ENCODE data around the gene PAX5.
"Not testable (repeated sequence)": the region's sequence is repeated elsewhere in the genome, so short reads cannot be mapped to it uniquely, and the experiment has no call there.

PAX5 gene

DNA sequence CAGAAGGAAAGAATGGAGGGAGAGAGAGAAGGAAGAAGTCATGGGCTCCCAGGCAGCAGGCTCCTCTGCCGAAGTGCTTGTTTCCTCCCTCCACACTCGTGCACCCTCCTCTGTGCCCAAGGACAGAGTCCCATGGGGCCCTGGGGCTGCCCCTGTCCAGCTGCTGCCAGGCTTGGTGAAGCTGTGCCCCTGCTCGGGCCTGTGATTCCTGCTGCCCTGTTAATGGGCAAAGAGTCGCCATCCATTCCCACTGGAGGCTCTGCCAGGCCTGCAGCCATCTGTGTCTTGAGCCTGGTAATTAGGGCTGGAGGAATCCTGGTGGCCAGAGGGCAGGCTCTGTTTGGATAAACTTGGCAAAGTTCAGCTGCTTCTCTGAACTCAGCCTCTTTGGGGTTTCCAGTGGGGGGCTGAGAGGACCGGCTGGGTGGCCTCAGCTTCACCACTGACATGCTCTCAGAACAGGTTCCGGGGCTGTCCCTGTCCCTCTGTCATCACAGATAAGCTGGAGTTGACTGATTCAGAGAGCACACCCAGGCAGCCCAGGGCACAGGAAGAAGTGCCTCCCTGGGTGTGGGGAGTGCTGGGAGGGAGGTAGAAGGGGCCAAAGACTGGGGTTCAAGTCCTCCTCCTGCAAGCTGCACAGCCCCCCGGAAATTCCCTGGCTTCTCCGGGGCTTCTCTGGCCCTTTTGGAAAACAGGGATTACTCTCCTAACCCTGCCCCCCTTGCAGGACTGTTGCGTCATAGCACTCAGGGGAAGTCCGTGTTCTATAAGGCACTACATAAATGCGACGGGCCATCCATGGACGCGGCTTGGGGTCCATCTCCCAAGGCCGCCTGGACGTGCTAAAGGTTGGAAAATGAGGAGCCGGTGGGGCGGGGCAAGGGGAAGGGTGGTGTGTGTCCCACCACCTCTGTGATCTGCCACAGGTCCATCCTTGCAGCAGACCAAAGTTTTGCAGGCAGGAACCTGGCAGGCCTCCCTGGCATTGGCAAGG, 154.8 kb downstream of the PAX5 start:
- DNase-seq (ENCODE audit: low spot score) = no peak

DNA sequence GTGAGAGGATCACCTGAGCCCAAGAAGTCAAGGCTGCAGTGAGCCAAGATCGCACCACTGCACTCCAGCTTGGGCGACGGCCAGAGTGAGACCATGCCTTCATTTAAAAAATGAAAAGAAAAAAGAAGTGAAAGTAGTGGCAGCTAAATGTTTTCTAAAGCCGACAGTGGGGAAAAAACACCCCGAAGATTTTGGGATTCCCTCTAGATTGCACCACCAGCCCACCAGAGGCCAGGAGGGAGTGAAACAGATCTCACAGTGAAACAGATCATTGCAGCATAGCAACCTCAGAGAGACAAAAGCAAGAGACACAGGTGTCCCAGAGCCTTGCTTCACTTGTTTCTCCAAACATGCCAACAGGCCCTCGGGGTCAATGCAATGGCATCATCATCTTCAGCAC, 156.8 kb downstream of the PAX5 start:
- no peak for DNase-seq (ENCODE audit: low spot score)

DNA sequence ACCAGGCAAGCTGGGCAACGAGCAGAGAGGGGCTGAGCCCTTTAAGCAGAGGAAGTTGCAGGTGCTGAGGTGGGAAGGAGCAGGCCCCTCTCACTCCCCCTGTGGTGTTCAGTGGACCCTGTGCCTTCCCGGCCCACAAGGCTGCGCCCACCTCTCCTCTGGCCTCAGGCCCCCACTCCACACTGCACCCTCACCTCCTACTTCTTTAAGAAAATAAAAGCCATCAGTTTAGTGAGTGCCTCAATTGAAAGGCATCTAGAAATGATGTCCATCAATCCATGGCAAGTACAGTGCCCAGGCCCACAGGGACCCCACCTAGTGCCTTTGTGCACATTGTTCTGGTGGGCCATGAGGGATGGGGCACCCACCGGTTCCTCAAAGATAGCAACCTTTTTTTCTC, 158.0 kb downstream of the PAX5 start:
- DNase-seq (ENCODE audit: low spot score) = no peak

DNA sequence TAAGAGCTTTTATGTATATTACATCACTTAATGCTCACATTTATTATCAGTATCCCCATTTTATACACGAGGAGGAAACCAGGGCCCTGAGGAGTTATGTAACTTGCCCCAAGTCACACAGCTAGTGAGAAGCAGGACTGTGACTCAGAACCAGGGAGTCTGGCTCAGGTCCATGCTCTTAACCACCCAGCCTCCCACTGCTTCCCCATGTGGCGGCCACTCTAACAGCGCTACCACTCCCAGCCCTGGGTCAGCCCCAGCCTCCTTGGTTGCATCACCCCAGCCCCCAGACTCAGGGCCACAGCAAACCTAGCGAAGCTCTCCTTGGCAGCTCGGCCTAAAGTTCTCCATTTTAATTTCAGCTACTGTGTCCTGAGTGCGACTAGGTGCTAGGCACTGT, 159.1 kb downstream of the PAX5 start:
- no peak for DNase-seq (ENCODE audit: low spot score)

DNA sequence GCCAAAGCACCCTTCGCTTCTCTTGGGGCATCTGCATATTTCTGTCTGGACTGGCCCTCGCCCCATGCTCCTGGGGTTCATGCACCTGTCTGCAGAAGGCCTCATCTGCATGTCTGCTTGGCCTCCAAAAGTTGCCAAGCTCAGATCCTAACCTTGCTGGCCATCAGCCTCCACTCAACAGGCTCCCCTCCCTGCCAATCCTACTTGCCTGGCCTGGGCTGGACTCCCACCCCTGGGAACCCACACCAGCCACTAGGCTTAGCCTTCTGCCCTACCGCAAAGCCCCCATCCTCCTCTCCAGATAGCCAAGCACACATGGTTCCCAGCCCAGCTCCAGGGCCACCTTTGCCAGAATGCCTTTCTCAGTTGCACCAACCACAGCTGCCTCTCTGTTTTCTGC, 159.8 kb downstream of the PAX5 start:
- no peak for DNase-seq (ENCODE audit: low spot score)

DNA sequence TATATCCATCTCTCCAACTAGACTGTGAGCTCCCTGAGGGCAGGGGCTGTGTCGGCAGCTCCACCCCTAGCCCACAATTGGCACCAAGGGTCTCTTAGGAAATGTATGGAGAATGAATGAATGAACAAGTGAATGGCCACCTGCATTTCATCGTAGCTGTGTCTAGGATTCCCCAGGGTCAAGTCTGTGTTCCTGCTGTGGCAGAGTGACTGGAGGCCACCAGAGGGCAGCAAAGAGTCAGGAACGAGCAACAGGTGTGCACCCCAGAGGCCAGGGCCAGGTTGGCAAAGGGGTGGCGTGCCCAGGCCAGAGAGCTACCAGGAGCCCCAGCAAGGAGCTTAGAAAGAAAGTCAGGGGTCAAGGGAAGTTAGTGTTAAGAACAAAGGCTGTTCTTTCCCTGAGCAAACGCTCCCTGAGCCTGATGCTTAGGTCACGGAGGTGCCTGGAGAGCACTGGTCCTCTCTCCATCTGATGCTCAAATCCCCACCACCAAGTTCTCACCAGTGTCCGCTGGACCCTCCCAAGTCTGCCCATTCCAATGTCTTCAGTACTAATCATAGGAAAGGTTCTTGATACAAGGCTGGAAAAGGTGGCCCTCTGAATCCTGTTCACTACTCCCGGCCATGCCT, 160.7 kb downstream of the PAX5 start:
- no peak for DNase-seq (ENCODE audit: low spot score)

DNA sequence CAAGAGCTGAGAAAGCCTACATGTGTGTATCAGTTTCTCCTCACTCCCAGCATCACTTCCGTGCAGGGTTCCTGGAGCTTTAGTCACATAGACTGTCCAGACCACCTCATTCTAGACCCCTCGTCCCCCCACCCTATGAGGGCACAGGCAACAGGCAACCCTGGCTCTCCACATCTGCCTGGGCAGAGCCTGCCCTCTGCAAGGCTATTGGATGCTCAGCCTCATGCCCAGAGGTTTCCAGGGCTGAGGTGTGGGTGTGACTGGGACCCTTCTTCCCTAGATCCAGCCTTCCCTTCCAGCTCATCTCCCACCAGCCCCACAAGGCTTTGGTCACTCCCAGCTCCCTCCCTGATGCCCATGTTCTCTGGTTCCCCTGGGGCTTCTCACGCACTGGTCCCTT, 161.4 kb downstream of the PAX5 start:
- no peak for DNase-seq (ENCODE audit: low spot score)

DNA sequence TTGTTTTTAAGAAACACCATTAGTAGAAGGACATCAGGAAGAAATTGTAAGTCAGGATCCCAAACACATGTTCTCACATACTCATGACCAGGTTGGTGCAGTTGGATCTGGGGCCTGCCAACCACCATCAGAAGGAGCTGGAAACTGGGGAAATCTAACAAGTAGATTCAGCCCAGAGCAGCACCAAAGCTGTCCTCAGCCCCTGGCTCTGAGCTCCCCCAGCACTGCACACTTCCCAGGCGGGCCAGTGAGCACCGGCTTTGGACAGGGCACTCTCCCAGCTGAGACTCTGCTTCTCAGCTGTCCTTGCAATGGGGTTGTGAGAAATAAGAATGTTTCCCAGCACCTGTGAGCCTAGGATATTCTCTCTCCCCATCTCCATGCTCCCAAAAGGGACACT, 162.5 kb downstream of the PAX5 start:
- DNase-seq (ENCODE audit: low spot score) = no peak

DNA sequence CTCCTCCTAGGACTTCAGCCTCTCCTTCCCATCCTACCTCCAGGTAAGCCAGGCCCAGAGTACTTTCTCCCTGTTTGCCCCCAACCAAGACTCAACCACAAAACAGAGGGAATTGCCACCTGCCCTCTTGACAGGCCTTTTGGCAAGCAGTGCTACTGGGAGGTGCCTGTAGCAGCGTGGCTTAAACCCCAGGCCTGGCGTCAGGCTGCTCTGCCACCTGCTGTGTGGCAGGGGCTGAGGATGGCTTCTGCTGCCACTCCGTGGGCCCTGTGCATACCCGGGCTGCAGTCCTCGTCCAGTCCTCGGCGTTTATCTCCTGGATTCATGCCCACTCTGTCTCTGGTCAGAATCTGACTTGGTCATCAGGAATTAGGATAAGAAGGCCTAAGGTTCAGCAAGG, 163.1 kb downstream of the PAX5 start:
- no peak for DNase-seq (ENCODE audit: low spot score)

DNA sequence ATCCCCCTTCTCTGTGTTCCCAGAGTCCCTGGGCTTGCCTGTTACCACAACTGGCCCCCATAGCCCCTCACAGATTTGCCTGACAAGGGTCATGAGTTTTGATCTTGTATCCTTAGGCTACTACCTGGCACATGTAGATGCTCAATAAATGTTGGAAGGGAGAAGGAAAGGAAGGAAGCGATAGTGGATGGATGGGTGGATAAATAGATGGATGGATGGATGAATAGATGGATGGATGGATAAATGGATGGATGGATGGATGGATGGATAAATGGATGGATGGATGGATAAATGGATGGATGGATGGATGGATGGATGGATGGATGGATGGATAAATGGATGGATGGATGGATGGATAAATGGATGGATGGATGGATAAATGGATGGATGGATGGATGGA, 164.5 kb downstream of the PAX5 start:
- DNase-seq (ENCODE audit: low spot score) = not testable (repeated sequence)

DNA sequence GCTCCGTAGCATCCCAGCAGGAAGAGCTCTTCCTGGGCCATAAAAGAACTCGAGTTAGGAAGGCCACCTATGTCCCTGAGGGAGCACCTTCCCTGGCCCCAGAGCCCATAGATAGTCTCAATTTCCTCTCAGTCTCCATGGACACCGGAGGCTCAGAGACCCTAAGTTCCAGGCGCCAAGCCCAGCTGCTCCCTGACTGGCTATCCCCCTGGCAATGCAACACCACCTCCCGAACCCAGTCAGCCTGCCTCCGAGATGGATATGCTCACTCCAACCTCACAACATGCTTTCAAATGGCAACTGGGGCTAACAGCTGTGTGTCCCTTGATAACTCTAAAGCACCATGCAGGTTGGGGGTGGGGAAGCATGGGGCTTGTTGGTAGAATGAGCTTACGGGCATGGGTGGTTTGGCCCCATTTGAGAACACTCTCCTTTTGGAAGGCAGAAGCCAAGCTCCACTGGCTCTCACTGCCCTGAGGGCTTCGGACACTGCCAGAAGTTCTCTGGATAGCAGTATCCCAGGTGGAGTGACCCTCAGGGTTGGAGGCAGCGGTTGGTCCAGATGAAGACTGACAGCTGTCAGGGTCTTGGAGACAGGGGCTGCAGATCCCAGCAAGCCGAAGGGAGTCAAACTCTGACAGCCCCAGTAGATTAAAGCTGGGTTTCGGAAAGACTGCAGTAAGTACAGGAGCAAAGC, 165.3 kb downstream of the PAX5 start:
- no peak for DNase-seq (ENCODE audit: low spot score)

DNA sequence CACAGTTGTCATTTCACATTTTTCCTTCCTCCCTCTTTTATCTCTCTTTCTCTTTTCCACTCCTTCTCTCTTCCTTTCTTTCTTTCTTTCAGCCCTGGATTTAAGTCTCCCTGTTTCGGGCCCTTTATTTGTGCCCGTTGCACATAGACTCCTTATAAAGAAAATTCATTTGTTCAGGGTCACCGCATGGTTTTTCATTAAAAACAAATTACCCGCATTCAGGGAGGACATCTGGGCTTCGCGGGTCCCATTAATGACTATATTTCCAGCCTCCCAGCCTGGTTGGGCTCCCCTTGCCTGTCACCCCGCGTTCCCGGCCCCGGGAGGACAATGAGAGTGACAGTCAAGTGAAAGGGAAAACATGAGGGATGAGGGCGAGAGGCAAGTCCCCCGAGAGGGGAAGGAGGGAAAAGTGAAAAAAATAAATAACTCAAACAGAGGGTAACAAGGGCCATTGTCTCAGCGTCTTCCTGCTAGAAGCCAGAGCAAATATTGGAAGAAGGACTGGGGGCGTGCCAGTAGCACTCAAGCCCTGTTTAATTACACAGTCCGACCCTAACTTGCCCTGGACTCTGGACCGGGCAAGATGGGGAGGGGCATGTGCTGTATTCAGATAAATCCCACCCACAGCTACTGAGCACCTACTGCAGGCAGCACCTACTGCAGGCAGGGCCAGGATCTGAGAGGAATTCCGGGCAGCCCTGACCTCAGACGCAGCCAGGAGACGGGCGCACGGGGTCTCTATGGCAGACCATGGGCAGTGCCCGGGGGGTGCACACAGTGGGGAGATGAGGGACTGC, 166.2 kb downstream of the PAX5 start:
- DNase-seq (ENCODE audit: low spot score) = no peak

DNA sequence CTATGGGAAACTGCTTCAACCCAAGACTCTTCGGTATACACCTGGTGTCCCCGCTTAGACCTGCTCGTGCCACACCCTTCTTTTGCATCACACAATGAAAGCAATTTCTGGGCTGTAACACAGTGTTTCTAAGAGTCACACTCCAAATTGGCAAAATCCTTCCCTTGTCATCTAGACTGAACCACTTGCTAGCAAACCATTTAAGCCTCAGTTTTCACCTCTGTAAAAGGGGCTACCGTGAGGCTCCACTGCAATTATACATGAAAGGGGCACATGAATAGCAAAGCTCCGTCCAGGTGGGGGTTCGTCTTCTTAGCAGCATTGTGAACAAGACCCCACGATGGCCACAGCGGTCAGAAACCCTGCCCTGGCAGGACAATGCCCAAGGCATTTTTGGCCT, 166.8 kb downstream of the PAX5 start:
- DNase-seq (ENCODE audit: low spot score) = no peak

DNA sequence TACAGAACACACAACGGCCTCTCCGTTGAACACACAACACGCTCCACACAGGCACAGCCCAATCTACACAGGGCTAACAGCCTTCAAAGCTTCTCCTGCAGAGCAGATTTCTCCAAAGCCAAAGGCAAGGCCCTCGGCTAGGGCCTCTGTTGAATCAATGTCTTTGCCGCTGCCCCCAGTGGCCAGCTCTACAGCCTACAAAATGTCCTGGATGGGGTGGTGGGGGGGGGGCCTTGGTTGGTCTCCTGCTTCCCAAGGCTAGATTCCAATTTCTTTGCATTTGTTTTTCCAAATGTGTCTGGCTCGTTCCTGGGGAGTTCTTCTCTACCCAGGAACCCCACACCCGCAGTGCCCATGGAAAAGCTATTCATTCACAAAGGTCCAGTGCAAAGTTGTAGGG, 167.2 kb downstream of the PAX5 start:
- no peak for DNase-seq (ENCODE audit: low spot score)

DNA sequence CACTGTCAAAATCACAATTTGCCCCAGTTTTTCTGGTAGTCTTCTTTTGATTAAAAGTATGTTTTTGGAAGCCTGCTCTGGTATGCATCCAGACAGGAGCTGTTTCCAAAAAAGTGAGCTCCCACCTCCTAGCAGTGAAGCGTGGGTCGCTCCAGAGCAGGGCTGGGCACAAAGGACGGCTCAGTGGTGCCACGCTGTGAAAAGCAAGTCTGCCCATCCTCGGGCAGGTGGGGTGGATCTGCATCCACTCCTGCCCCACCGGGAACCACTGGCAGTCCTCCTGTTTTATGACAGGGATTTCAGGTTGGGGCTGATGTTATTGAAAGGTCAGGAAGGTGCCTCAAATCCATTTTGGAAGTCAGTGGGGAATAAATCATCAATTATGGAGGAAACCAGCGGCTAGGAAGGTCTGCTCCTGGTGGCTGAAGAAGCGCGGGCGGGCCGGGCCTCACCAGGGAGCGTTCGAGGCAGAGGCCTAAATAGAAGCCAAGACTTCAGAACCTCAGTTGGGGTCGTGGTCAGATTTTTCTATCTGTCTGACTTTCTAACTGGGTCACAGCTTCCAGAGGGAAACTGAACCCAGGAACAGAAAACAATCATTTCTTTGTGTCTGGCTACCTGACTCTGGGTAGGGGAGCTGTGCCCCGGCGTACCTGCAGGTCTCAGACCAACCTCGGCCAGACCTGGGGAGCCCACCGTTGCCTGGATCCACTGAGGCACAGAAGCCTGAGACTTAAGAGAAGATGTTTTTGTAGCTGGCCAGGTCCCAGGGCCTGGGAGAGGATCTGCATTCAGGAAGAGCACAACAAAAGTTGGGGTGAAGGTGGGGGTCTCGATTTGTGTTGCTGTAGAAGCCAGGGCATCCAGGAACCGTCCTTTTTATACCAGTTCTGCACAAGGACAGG, 168.1 kb downstream of the PAX5 start:
- no peak for DNase-seq (ENCODE audit: low spot score)

DNA sequence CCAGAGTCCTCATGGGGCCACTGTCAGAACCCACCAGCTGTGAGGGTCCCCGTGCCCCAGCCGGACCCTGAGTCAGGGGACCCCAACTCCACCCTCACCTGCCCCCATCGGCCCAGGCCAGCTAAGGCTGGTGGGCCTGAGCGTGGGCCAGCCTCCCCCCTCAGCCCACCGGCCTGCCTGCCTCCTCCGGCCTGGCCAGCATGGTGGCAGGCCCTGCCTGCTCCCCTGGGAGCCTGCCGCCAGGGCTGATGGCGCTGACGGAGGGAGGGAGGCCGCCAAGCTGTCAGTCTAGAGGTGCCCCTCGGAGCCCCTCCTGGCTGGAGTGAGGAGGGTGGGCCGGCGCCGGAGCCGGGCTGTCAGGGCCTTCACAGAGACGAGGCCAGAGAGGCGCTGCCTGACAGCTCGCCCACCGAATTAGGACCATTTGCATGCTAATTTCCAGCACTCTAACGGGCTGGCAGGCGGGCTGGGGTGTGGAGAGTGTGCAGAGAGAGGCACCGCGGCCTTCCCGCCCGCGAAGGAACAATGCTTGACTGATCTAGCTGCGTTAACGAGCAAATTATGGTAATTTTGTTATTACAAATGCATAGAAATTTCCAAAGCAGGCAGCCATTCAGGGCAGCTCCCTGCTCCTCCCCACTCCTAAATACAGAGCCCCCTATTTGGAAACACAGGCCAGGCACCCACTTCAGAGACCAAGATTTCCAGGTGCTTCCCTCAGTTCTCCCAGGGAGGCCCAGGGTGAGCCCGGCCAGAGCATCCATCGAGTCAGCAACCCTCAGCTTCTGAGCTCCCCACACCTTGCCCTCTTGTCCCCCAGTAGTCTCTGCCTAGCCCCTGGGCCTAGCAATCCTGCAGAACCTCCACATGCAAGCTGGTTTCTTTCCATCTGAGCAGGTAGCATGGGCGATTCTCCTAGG, 169.3 kb downstream of the PAX5 start:
- no peak for DNase-seq (ENCODE audit: low spot score)

DNA sequence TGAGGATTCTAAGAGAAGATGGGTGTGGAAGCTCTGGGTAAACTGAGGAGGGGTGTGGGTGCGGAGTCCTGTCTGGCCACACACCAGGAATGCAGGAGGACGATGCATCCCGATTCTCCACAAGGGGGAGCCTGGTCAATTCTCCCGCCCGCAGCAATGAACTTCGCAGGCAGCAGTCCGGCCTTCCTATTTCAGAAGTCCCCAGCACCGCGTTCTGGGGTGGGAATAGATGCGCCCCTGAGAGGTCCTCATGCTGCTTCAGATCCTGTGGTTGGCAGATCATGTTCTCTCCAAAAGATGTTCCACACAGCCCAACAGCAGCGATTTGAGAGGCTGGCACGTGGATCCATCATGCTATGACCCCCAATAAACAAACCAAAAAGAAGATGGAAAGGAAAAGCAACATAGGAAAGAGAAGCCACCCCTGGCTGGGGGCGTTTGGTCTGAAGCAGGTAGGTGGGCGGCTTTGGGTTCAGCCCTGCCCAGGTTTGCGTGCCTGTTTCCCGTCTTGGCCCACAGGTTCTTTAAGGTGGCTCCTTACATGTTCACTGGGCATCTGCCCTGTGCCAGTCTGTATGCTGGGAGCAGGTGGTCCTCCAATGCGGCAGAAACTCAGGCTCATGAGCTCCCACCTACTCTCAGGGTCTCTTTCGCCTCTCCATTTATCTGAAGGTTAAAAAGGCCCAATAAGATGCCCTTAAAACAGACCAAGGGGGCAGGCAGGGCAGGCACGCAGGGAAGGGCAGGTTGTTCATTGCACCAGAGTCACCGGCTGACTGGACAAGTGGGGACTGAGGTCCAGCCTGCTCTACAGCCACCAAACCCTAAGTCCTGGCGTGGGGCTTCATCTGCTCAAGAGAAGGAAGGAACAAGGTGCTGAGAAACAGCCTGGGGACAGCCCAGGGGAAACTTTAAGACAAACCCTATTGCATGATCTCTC, 171.6 kb downstream of the PAX5 start:
- peak; percentile 11 for DNase-seq (ENCODE audit: low spot score)

DNA sequence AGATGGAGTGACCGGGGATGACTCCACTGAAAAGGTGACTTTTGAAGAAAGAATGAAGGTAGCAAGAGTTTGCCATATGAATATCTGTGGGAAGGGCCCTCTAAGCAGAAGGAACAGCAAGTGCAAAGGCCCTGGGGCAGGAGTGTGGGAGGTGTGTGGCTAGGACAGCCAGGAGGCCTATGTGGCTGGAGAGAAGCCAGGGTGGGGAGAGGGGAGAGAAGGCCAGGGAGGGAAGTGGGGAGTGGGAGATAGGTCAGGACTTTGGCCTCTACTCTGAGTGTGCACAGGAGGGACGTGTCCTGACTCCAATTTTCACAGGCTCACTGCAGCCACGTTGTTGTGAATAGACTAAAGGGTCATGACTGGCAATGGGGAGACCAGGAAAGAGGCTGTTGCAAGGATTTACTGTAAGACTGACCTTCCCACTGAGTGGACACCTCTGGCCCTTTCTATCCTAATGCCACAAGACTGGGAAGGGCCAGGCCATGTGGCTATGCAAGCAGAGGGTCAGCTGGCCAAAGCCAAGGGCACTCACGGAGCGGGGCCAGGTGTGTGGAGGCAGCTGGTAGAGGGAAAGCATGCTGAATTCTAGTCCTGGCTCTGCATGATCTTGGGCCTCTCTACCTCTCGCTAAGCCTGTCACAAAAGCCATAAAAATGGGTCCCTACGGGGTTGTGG, 172.4 kb downstream of the PAX5 start:
- DNase-seq (ENCODE audit: low spot score) = no peak

Measured in putamen (tissue), 1 donor.